ENCODE measurements around the gene LILRB2.

GRCh38 chr19:54329476-54330165 lies 48.7 kb upstream of the LILRB2 start:
- TF ChIP-seq SIN3A (IDR thresholded peaks at IDR 0.05; ENCODE audit: low read depth) (no peak), CTCF (IDR thresholded peaks at IDR 0.05 in 2 of 3, conservative IDR thresholded peaks at IDR 0.05 in 1 of 3; ENCODE audit: borderline replicate concordance in 1 of 3, insufficient read depth in 1 of 3, low read depth in 2 of 3, low read length in 2 of 3) (no peak), EZH2phosphoT487 (IDR thresholded peaks at IDR 0.05; ENCODE audit: borderline replicate concordance) (no peak), EZH2 (IDR thresholded peaks at IDR 0.05) (no peak), POLR2A (IDR thresholded peaks at IDR 0.05; ENCODE audit: borderline replicate concordance, extremely low read depth, insufficient read depth, insufficient read length) (no peak), RAD21 (IDR thresholded peaks at IDR 0.05; ENCODE audit: low read depth) (no peak), TCF7L2 (IDR thresholded peaks at IDR 0.05; ENCODE audit: borderline replicate concordance, extremely low read depth, insufficient read depth, insufficient read length) (no peak), MAX (IDR thresholded peaks at IDR 0.05) (no peak)

Data from HCT116 (cell line).